Measurements from ENCODE around the gene KLRC3. TPM values are rescaled to one million over a fixed set of nuclear protein-coding genes. Genes with fewer than 3 reads are reported as not detected.

Gene KLRC3
- total and polyA plus RNA-seq, 2 donors (not counting 3 experiments of a cell fraction or from before 2014, with no cell fraction given): not detected

- FAIRE-seq (no peak), DNase-seq (ENCODE audit: low read depth, low spot score) (no peak)
- intact Hi-C loops (cut with micrococcal nuclease): no loop called here
- Histone ChIP-seq H3K9ac (replicated peaks; ENCODE audit: extremely low read depth, insufficient read depth, low read length) (no peak overlapping the region), H3K27ac (ENCODE audit: insufficient read depth, low read depth, low read length) (no peak overlapping the region), H3K79me2 (ENCODE audit: control insufficient read depth, insufficient read depth, low read length) (no peaks in the 10 kb centered on the region), H3K27me3 (ENCODE audit: control insufficient read depth in 2 of 2, insufficient read depth in 2 of 2, low read length in 2 of 2) (peaks cover 3 to 19% of the 10 kb centered on the region in 2 experiments), H3K4me3 (replicated peaks in 1 of 3; ENCODE audit: insufficient read depth in 1 of 3, low read depth in 1 of 3, low read length in 3 of 3) (no peak overlapping the region), H3K9me3 (replicated peaks; ENCODE audit: control insufficient read depth, insufficient read depth, low read length) (no peaks in the 10 kb centered on the region), H3K4me2 (ENCODE audit: insufficient read depth, low read length) (no peak overlapping the region), H3K4me1 (ENCODE audit: control insufficient read depth, extremely low read depth, insufficient read depth, low read length) (no peaks in the 10 kb centered on the region), H3K36me3 (ENCODE audit: control insufficient read depth in 2 of 2, extremely low read depth in 1 of 2, insufficient read depth in 2 of 2, low read length in 2 of 2) (no peaks in the 10 kb centered on the region), H4K20me1 (replicated peaks; ENCODE audit: control insufficient read depth, extremely low read depth, insufficient read depth, low read length) (no peaks in the 10 kb centered on the region), H3K9me1 (replicated peaks; ENCODE audit: control insufficient read depth, extremely low read depth, insufficient read depth, low read length) (no peaks in the 10 kb centered on the region), H2AFZ (ENCODE audit: low read depth, low read length) (no peak overlapping the region)
- no peak for TF ChIP-seq MYC (IDR thresholded peaks at IDR 0.05; ENCODE audit: low read depth, low read length)
- TF ChIP-seq GATA2 (IDR thresholded peaks at IDR 0.05; ENCODE audit: insufficient read depth, insufficient read length, low read depth, low read length): no peak
- TF ChIP-seq JUN (IDR thresholded peaks at IDR 0.05; ENCODE audit: borderline replicate concordance, insufficient read depth, insufficient read length, low read depth): no peak
- no peak for TF ChIP-seq CTCF (IDR thresholded peaks at IDR 0.05; ENCODE audit: extremely low read depth in 1 of 2, insufficient read depth in 1 of 2, low read depth in 1 of 2, low read length in 2 of 2)
- no peak for TF ChIP-seq FOS (IDR thresholded peaks at IDR 0.05; ENCODE audit: borderline replicate concordance, insufficient read depth, low read length)
- TF ChIP-seq POLR2AphosphoS5 (IDR thresholded peaks at IDR 0.05; ENCODE audit: insufficient read depth, low read depth, low read length): no peak
- TF ChIP-seq POLR2A (IDR thresholded peaks at IDR 0.05; ENCODE audit: low read depth, low read length): no peak
- TF ChIP-seq EZH2 (IDR thresholded peaks at IDR 0.05; ENCODE audit: borderline replicate concordance, low read depth, low read length, severe bottlenecking): no peak
- TF ChIP-seq, protein P1, sequence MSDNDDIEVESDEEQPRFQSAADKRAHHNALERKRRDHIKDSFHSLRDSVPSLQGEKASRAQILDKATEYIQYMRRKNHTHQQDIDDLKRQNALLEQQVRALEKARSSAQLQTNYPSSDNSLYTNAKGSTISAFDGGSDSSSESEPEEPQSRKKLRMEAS (IDR thresholded peaks at IDR 0.05; ENCODE audit: insufficient read depth, insufficient read length): no peak
- dilution Hi-C loops (cut with MboI; ENCODE audit: extremely low pct_ligation_motif_present, low sequenced_read_pairs): no loop called here
- no TSS peak for BruUV-seq (replicated peaks)
- ChIA-PET POLR2A (no interaction called here), CTCF (no interaction called here)
These were observed 45.9 kb upstream of the KLRC3 start for GRCh38 chr12:10466311-10466710.

All from endothelial cell of umbilical vein (primary cell).